ENCODE measurements around the gene TEX53.

The TEX53 gene

DNA sequence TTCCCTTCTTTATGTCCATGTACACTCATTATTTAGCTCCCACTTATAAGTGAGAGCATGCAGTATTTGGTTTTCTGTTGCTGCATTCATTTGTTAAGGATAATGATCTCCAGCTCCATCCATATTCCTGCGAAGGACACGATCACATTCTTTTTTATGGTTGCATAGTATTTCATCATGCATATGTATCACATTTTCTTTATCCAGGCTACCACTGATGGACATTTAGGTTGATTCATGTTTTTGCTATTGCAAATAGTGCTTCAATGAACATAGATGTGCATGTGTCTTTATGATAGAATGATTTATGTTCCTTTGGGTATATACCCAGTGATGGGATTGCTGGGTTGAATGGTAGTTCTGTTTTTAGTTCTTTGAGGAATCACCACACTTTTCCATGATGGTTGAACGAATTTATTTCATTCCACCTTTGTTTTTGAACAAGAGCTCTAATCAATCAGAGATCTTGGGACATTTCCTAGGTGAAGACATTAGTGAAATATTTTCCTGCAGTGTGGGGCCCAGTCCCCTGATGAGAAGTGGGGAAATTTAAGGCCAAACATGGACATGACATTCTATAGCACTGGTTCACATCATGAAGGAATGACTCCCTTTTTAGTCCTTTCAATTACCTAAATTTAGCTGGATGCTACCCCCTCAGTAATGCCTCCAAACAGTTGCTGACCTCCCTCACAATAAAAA lies 31.5 kb upstream of the TEX53 start:
- no peak overlapping the region for H3K4me3 ChIP-seq (ENCODE audit: low read depth, low read length)
- no peak for DNase-seq (ENCODE audit: low read depth)
- TF ChIP-seq, protein P1, sequence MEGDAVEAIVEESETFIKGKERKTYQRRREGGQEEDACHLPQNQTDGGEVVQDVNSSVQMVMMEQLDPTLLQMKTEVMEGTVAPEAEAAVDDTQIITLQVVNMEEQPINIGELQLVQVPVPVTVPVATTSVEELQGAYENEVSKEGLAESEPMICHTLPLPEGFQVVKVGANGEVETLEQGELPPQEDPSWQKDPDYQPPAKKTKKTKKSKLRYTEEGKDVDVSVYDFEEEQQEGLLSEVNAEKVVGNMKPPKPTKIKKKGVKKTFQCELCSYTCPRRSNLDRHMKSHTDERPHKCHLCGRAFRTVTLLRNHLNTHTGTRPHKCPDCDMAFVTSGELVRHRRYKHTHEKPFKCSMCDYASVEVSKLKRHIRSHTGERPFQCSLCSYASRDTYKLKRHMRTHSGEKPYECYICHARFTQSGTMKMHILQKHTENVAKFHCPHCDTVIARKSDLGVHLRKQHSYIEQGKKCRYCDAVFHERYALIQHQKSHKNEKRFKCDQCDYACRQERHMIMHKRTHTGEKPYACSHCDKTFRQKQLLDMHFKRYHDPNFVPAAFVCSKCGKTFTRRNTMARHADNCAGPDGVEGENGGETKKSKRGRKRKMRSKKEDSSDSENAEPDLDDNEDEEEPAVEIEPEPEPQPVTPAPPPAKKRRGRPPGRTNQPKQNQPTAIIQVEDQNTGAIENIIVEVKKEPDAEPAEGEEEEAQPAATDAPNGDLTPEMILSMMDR (conservative IDR thresholded peaks at IDR 0.05; ENCODE audit: low read depth, low read length) = no peak

DNA sequence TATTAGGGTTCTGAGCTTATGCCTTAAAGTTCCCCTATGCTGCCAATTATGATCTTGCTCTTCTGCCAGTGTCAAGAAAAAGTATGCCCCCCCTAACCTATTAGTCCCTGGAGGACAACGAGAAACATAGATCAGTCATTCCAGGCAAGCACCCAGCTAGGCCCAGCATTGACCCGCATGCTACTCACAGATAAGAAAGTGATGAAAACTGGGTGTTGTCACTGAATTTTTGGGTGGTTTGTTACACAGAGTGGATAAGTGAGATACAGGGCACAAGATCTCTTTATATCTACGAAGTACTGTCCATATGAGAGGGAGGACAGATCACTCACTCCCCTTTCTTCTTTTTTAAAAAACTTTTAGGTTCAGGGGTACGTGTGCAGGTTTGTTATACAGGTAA lies 30.8 kb upstream of the TEX53 start:
- DNase-seq (ENCODE audit: low read depth) = no peak
- H3K4me3 ChIP-seq (ENCODE audit: low read depth, low read length) = no peak overlapping the region
- TF ChIP-seq, protein P1 (conservative IDR thresholded peaks at IDR 0.05; ENCODE audit: low read depth, low read length) = no peak

DNA sequence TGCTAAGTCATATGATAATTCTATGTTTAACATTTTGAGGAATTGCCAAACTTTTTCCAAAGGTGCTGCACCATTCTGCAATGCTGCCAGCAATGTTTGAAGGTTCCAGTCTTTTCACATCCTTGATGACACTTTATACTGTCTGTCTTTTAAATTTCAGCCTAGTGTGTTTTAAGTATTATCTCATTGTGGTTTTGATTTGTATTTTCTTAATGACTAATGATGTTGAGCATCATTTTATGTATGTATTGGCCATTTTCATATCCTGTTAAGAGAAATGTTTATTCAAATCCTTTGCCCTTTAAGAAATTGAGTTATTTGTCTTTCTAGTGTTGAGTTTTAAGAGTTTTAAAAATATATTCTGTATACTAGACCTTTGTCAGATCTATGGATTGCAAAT lies 29.4 kb upstream of the TEX53 start:
- no peak overlapping the region for H3K4me3 ChIP-seq (ENCODE audit: low read depth, low read length)
- DNase-seq (ENCODE audit: low read depth) = peak; percentile 60
- TF ChIP-seq, protein P1 (conservative IDR thresholded peaks at IDR 0.05; ENCODE audit: low read depth, low read length) = no peak

DNA sequence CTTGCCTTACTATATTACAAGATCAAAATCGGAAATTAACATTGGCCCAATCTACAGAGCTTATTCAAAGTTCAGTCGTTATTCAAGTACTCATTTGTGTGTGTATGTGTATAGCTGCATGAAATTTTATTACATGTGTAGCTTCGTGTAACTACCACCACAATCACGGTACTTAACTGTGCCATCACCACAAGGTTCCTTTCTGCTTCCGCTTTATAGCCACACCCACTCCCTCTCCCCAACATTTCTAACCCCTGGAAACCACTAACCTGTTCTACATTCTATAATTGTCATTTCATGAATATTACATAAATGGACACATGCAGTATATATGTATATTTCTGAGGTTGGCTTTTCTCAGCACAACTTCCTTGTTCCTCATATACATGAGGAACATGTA lies 28.3 kb upstream of the TEX53 start:
- H3K4me3 ChIP-seq (ENCODE audit: low read depth, low read length) = no peak overlapping the region
- no peak for DNase-seq (ENCODE audit: low read depth)
- TF ChIP-seq, protein P1 (conservative IDR thresholded peaks at IDR 0.05; ENCODE audit: low read depth, low read length) = no peak

DNA sequence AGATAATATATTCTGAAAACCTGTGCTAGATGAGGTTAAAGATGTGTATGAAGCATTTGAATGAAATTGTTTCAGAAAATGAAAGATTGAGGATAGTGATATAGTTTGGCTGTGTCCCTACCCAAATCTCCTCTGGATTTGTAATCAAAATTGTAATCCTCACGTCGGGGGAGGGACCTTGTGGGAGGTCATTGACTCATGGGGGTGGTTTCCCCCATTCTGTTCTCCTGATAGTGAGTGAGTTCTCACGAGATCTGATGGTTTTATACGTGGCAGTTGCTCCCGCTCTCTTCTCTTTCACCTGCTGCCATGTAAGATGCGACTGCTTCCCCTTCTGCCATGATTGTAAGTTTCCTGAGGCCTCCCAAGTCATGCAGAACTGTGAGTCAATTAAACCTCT lies 26.4 kb upstream of the TEX53 start:
- no peak for DNase-seq (ENCODE audit: low read depth)
- TF ChIP-seq, protein P1 (conservative IDR thresholded peaks at IDR 0.05; ENCODE audit: low read depth, low read length) = no peak
- no peak overlapping the region for H3K4me3 ChIP-seq (ENCODE audit: low read depth, low read length)

DNA sequence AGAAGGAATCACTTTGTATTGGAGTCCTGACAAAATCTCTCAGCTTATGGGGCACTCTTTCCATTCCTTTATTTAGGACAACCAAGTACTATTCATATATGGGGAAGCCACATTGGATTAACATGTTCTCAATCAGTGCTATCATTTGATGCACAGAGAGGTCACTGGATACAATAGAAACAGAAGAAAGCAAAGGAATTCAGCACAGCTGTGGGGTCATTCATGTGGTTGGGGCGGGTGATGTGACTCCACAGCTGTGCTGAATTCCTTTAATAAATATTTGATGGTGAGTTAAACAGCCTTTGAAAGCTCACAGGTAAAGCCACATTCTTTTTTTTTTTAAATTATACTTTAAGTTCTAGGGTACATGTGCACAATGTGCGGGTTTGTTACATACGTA lies 25.2 kb upstream of the TEX53 start:
- TF ChIP-seq, protein P1 (conservative IDR thresholded peaks at IDR 0.05; ENCODE audit: low read depth, low read length) = no peak
- peak; percentile 47 for DNase-seq (ENCODE audit: low read depth)
- no peak overlapping the region for H3K4me3 ChIP-seq (ENCODE audit: low read depth, low read length)

All from choroid plexus epithelial cell (primary cell).